GM12874 (cell line): ENCODE results near the gene FZR1.
A peak's percentile ranks its signal among the peaks of the same experiment; 100 is the strongest.

Experiments used
- CTCF ChIP-seq: IDR thresholded peaks from 2 replicates; pipeline ENCODE4 v1.5.1; 2011; ENCODE audit warnings: low read depth, mild to moderate bottlenecking, control low read depth, low read length, moderate library complexity; ENCODE audit not compliant: insufficient read depth

The FZR1 gene

GRCh38 chr19:3538258-3538929, 32.3 kb downstream of the FZR1 start:
- TF ChIP-seq CTCF: no peak

DNA sequence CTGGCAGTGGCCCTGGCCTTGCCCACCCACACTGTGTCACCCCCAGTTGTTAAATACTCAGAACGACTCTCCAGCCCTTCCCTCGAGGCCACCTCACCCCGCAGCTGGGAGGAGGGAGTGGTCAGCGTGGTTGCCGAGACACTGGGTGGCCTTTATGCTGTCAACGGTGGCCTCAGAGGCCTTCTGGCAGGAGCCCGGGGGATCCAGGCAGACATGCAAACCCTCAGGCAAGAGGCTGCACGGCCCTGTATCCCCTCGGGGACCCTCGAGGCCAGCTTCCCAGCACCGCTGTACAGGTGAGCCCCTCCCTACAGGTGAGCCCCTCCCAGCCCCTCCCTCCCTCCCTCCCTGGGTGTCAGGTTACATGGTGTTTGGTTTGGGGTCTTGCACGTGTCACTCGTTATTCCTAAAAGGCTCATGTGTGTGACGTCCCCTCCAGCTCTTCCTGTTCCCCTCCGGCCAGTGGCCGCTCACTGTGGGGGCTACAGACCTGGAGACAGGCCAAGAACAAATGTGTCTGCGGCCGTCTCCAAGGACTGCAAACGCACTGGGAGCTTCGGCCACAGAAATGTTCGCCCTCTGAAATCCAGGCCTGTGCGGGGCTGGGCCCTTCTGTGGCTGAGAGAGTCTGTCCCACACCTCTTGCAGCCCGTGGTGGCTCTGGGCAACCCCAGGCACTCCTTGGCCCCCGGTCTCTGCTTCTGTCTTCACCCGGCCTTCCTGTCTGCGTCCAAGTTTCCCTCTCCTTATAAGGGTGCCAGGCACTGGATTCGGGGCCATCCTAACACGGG, 33.0 kb downstream of the FZR1 start, which contains the start of gene TEKTIP1:
TSS of gene TEKTIP1 (plus strand) at position 210 of the 791 bp plus-strand sequence. CDS start at position 214, 4 bp downstream.
- no peak for TF ChIP-seq CTCF

- no peak for TF ChIP-seq CTCF
Observed at GRCh38 chr19:3539756-3540118, 33.6 kb downstream of the FZR1 start.

DNA sequence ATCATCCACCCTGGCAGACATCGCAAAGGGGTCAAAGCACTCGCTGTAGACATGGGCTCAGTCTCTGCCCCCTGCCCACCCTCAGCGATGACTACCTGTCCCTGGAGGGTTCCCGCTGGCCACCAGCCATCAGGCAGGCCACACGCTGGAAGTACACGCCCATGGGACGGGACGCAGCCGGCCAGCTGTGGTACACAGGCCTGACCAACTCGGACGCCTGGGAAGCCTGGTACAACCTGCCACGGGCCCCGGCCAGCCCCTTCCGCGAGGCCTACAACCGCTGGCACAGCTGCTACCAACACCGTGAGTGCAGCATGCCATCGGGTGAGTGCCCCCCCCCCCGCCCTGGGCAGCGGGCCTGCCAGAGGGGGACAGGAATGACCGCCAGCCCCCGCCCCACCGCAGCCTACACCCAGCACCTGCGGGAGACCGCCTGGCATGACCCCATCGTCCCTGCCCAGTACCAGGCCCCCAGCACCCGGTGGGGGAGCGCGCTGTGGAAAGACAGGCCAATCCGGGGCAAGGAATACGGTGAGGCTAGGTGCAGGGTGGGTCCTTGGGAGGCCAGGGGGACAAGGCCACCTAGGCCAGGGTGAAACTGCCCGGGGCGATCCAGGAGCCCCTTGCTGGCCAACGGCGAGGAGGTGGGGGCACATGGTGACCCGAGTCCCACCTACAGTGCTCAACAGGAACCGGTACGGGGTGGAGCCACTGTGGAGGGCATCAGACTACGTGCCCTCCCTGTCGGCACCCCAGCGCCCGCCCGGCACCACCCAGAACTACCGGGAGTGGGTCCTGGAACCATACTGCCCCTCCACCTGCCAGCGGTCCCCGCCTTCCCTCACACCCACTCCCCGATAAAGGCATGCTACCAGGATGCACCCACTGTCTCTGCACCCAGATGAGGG, 37.3 kb downstream of the FZR1 start:
- no peak for TF ChIP-seq CTCF

DNA sequence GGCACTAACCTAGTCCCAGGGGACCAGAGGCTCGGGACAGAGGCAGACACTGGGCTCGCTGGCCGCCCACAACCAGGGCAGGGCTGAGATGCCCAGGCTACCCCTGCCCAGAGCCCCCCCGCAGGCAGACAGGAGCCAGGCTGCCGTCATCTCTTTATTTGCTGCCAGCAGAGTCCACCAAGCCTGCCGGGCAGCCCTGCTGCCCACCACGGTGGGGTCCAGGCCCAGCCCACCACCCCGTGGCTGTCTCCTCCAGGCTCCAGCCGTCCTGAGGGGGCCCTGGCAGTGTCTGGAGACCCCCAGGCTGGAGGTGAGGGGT, 37.9 kb downstream of the FZR1 start:
- no peak for TF ChIP-seq CTCF

DNA sequence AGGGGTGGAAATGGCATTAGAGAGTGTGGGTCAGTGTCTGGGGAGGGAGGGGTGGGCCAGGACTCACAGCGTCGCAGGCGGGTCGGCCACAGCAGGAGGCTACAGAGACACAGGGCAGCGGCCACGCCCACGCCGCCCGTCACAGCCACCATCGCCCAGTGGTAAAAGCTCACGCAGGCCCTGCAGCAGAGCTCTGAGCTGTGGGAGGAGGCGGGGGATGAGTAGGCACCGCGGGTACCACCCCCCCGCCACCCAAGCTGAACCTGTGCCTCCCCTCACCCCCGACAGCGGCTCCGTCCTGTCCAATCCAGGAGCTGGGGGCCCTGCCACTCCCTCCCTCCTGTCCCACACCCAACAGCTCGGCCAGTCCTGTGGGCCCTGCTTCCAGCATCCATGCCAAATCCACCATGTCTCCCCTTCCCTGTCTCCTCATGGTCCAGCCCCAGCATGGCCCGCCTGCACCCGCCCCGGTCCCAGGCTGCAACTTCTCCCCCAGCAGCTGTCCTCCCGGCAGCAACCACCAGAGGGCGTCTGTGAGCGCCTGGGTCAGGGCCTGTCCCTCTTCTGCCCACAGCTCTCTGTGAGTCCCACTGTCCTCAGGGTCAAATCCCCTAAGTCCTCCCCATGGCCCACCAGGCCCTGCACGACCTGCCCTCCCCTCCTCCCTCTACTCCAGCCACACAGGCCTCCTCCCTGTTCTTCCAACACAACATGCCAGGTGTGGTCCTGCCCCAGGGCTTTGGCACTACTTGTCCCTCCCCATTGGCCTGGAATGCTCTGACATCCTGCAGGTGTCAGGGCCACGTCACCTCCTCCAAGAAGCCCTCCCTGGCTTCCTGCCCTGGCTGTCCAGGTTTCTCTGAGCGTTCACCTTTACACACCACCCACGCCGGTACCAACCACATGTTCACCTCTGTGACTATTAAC, 38.9 kb downstream of the FZR1 start:
- TF ChIP-seq CTCF: peak; percentile 98

- TF ChIP-seq CTCF: no peak
Observed at GRCh38 chr19:3545669-3546034, 39.5 kb downstream of the FZR1 start.
